PFSK-1 (cell line): ENCODE measurements around the gene CNTNAP2.

Source experiments
- POLR2AphosphoS5 ChIP-seq: IDR thresholded peaks from 2 replicates; pipeline ENCODE4 v1.6.1; 2012; ENCODE audit warnings: low read depth, mild to moderate bottlenecking, control low read depth, low read length, moderate library complexity
- TAF1 ChIP-seq: IDR thresholded peaks from 2 replicates; pipeline ENCODE4 v1.6.1; 2012; ENCODE audit warnings: low read length, control low read depth, borderline replicate concordance; ENCODE audit not compliant: insufficient read depth

DNA sequence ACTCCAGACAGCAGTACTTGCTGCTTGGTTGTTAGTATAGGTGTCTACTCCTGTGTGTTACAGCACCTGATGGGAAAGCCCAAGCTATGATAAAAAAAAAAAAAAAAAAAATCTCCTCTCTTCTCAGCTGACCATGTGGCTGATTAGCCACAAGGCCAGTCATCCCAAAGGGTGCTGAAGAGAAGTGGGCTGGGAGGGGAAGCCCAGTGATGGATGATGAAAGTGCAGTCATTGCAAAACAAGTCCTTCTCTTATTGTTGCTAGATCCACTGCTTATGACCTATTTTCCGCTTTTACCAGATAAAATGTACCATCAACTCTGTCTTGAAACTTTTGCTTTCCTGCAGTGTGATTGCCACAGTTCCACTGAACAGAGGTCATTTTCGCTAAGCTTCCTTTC, 1381.5 kb downstream of the CNTNAP2 start:
- TF ChIP-seq POLR2AphosphoS5 (no peak), TAF1 (no peak)
